Stomach smooth muscle (tissue), 2 donors: ENCODE data around the gene NFIA.

Experiments
- H3K27ac ChIP-seq: one replicate; pipeline ENCODE4 v1.7.0; 2013; ENCODE audit warnings: mild to moderate bottlenecking, low read length, inconsistent platforms
- H3K27me3 ChIP-seq, 2 donors: one replicate each; pipeline ENCODE4 v1.7.0; 2013; ENCODE audit warnings: low read length in 2 of 2; ENCODE audit not compliant: insufficient read depth in 2 of 2, control insufficient read depth in 1 of 2
- H3K36me3 ChIP-seq, 2 donors: one replicate each; pipeline ENCODE4 v1.7.0; 2013; ENCODE audit warnings: low read length in 2 of 2; ENCODE audit not compliant: control insufficient read depth in 2 of 2, insufficient read depth in 2 of 2
- H3K4me1 ChIP-seq: one replicate; pipeline ENCODE4 v1.7.0; 2013; ENCODE audit warnings: low read length; ENCODE audit not compliant: control insufficient read depth, insufficient read depth
- H3K4me3 ChIP-seq, 2 donors: one replicate each; pipeline ENCODE4 v1.7.0; 2013; ENCODE audit warnings: low read length in 2 of 2
- H3K9ac ChIP-seq, 2 donors: one replicate each; pipeline ENCODE4 v1.7.0; 2013; ENCODE audit warnings: low read length in 2 of 2, mild to moderate bottlenecking in 1 of 2
- H3K9me3 ChIP-seq, 2 donors: one replicate each; pipeline ENCODE4 v1.7.0; 2013; ENCODE audit warnings: low read length in 2 of 2; ENCODE audit not compliant: control insufficient read depth in 2 of 2
- donor health status: healthy.
- donor health status: Pancreatic carcinoma.

NFIA gene

DNA sequence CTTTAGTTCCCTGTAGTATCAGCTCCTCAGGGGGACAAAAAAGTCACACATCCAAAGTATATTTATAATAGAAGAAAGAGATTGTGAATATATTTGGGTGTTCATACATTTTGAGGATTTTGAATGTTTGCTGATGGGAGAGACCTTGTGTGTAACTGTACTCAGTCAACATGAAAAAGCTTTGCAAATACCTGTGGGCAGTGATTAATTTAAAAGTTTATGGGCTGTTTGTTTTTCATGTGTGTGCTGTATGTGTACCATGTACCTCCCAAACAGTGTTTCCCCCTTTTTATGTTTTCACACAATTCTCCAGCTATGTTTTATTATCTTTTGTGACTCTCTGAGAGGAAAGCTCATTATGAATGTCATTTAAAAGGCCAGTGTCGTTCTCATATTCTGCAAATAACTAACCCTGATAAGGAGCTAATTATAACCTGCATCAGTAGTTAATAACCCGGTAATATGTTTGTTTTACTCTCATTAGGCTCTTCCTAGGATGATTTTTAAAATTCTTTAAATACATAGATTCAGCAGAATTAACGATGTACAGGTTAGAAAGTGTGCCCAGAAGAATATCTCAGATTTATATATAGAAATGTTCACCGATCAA is 271.5 kb downstream of the NFIA start:
- H3K4me1 ChIP-seq: no peaks in the 10 kb centered on the region
- H3K27me3 ChIP-seq: no peaks in the 10 kb centered on the region
- no peaks in the 10 kb centered on the region for H3K9me3 ChIP-seq
- H3K27ac ChIP-seq: no peak overlapping the region
- no peak overlapping the region for H3K4me3 ChIP-seq
- no peak overlapping the region for H3K9ac ChIP-seq
- peaks cover 8 to 16% of the 10 kb centered on the region in 2 donors for H3K36me3 ChIP-seq

DNA sequence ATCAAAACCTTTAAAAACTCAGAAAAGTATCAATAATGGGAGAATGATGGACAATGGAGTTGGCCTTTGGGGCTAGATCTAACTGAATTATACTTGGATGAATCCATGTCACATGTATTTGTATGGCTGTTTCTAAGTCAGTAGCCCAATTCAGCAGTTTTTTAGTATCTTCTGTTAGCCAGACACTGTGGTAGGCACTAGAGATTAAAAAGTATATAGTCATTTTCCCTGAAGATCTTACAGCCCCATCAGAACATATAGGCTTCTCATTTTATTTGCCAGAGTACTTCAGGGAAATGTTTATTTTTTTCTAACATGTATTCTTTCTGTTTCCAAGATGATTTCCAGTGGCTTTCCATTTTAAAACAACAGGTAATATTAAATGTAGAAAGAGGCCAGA is 273.7 kb downstream of the NFIA start:
- H3K9me3 ChIP-seq: no peaks in the 10 kb centered on the region
- H3K36me3 ChIP-seq: peaks cover 13 to 28% of the 10 kb centered on the region in 2 donors
- H3K4me1 ChIP-seq: no peaks in the 10 kb centered on the region
- H3K9ac ChIP-seq: no peak overlapping the region
- H3K4me3 ChIP-seq: no peak overlapping the region
- no peak overlapping the region for H3K27ac ChIP-seq
- H3K27me3 ChIP-seq: no peaks in the 10 kb centered on the region

DNA sequence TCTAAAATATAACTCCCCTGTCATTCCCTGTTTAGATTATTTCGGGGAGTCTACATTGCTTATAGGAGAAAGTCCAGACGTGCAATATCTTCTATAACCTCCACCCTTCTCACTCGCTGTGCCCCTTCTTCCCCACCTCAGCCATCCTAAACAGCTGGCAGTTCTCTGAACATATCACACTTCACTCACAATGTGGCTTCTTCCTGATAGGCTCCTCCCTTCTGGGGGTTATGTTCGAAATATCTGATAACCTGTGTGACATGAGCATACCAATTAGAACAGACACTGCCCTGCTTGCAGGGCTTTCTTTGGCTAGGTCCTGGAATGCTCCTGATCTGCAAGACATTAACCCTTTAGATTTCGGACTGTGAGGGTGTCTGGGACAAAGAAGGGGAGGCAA is 274.6 kb downstream of the NFIA start:
- H3K27me3 ChIP-seq: no peaks in the 10 kb centered on the region
- H3K36me3 ChIP-seq: peaks cover 13 to 28% of the 10 kb centered on the region in 2 donors
- H3K9ac ChIP-seq: no peak overlapping the region
- H3K27ac ChIP-seq: no peak overlapping the region
- no peaks in the 10 kb centered on the region for H3K9me3 ChIP-seq
- no peak overlapping the region for H3K4me3 ChIP-seq
- H3K4me1 ChIP-seq: no peaks in the 10 kb centered on the region

DNA sequence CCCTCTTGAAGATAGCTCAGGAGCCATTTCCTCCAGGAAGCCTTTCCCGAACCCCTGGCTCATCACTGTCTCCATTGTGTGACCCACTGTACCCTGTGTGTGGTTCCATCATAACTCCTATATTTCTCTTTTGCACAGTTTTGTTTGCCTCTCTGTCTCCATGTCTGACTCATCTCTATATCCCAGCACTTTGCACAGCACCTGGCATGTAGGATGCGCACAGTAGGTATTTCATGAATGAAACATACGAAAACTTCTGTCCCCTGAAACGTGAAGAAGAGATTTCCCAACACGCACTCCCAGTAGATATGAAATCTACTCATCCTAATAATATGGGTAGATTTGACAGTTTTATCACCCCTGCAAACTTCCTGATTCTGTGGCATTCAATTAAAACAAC is 275.2 kb downstream of the NFIA start:
- H3K4me3 ChIP-seq: no peak overlapping the region
- H3K9ac ChIP-seq: no peak overlapping the region
- H3K4me1 ChIP-seq: no peaks in the 10 kb centered on the region
- H3K27ac ChIP-seq: no peak overlapping the region
- H3K27me3 ChIP-seq: no peaks in the 10 kb centered on the region
- H3K9me3 ChIP-seq: no peaks in the 10 kb centered on the region
- H3K36me3 ChIP-seq: peaks cover 12 to 25% of the 10 kb centered on the region in 2 donors

DNA sequence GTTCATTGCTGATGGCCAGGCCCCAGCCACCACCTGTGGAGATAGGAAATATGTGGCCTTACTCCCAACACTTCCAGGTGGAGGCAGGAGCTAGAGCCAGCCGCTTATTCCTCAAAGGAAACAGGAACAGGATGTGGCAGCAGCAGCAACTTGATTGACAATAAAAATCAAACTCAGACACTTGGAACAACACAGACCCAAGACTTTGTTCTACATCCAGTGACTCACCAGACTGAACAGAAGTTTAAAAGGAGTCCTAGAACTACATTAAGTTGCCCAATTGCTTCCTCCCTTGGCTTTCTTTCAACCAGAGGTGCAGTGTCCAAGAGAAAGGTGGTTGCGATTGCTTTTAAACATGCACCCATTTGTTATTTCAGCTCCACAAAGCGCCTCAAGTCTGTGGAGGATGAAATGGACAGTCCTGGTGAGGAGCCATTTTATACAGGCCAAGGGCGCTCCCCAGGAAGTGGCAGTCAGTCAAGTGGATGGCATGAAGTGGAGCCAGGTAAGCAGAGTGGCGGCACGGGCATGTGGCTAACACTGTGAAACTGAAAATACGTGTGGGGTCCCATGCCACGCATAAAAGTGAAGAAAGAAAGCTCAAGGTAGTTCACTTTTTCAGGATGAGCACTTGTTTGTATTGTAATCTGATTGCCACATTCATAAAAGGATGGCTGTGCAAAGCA is 276.6 kb downstream of the NFIA start:
- Histone ChIP-seq H3K9me3 (no peaks in the 10 kb centered on the region), H3K4me1 (no peaks in the 10 kb centered on the region), H3K36me3 (peaks cover 5 to 16% of the 10 kb centered on the region in 2 donors), H3K27me3 (no peaks in the 10 kb centered on the region), H3K9ac (no peak overlapping the region), H3K4me3 (no peak overlapping the region), H3K27ac (no peak overlapping the region)

DNA sequence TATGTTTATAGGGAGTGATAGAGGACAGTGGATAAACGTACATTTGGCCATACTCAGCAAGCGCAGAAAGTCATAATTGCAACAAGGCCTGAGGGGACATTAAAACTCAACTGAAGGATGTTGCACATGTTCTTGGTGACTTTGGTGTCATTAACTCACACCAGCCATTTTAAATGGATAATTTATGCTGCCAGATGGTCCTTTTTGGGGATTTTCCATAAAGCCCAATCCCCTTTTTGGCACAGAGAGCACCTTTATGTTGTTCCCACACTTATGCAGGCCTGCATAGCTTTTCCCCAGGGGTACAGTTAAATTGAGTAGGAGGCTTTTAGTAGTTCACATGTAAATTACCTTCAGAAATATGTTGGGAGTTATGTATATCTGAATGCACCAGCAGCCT is 279.6 kb downstream of the NFIA start:
- Histone ChIP-seq H3K27ac (no peak overlapping the region), H3K27me3 (no peaks in the 10 kb centered on the region), H3K4me1 (no peaks in the 10 kb centered on the region), H3K4me3 (no peak overlapping the region), H3K9me3 (no peaks in the 10 kb centered on the region), H3K9ac (no peak overlapping the region), H3K36me3 (peaks cover 5 to 18% of the 10 kb centered on the region in 2 donors)

DNA sequence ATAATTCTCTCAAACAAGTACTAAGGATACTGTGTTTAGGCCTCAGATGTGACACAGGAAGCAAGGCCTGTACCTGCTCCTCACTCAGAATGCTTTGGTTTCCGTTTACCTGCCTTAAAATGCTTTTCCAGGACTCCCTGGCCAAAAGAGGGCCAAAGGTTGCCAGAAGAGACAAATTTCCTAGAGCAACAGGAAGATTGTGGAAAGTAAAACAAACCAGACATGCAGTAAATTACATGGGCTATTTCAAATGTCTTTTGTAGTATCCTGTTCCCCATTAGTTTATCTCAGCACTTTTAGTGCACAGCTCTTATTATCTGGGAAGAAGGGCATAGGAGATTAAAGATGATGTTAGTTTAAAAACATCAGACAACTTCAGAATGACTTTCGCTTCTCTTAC is 280.0 kb downstream of the NFIA start:
- Histone ChIP-seq H3K9me3 (no peaks in the 10 kb centered on the region), H3K36me3 (peaks cover 5 to 18% of the 10 kb centered on the region in 2 donors), H3K9ac (no peak overlapping the region), H3K27me3 (no peaks in the 10 kb centered on the region), H3K27ac (no peak overlapping the region), H3K4me3 (no peak overlapping the region), H3K4me1 (no peaks in the 10 kb centered on the region)

DNA sequence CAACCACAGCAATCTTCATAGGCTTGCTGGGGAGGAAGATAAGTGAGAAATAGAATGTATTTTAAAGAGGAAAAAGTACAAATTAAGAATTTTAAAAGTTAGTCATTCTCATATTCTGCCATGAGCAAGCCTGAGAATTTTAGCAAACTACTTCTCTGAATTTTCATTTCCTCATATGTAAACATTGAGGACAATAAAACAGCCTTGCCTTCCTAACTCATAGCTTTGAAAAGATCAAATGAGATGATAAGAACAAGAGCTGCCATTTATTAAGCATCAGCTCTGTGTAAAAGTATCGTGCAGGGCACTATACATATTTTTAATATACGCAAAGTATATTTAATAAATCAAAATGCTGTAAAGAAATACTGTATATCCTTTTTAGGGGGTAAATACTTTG is 286.0 kb downstream of the NFIA start:
- peaks cover 0 to 6% of the 10 kb centered on the region in 2 donors for H3K36me3 ChIP-seq
- H3K27me3 ChIP-seq: no peaks in the 10 kb centered on the region
- no peak overlapping the region for H3K9ac ChIP-seq
- H3K27ac ChIP-seq: no peak overlapping the region
- no peaks in the 10 kb centered on the region for H3K4me1 ChIP-seq
- H3K9me3 ChIP-seq: no peaks in the 10 kb centered on the region
- H3K4me3 ChIP-seq: no peak overlapping the region

DNA sequence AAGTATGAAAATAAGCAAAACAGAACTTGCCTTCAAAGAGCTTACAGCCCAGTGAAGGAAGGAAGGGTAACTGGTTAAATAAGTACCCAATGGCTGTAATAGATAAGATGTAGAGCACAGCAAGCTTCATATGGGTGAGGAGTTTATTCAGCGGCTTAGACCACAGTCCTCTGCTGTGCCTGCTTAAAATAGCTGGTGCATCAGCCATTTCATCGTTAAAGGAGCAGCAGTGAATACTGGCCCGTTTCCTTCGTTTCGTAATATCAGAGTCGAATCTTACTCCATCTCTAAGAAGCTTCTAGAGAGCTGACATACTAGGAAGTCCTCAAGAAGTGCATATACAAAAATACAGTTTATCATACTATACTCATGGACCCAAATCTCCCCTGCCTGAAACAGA is 286.5 kb downstream of the NFIA start:
- no peak overlapping the region for H3K27ac ChIP-seq
- H3K36me3 ChIP-seq: peaks cover 0 to 6% of the 10 kb centered on the region in 2 donors
- H3K9me3 ChIP-seq: no peaks in the 10 kb centered on the region
- no peaks in the 10 kb centered on the region for H3K27me3 ChIP-seq
- no peaks in the 10 kb centered on the region for H3K4me1 ChIP-seq
- H3K4me3 ChIP-seq: no peak overlapping the region
- H3K9ac ChIP-seq: no peak overlapping the region

DNA sequence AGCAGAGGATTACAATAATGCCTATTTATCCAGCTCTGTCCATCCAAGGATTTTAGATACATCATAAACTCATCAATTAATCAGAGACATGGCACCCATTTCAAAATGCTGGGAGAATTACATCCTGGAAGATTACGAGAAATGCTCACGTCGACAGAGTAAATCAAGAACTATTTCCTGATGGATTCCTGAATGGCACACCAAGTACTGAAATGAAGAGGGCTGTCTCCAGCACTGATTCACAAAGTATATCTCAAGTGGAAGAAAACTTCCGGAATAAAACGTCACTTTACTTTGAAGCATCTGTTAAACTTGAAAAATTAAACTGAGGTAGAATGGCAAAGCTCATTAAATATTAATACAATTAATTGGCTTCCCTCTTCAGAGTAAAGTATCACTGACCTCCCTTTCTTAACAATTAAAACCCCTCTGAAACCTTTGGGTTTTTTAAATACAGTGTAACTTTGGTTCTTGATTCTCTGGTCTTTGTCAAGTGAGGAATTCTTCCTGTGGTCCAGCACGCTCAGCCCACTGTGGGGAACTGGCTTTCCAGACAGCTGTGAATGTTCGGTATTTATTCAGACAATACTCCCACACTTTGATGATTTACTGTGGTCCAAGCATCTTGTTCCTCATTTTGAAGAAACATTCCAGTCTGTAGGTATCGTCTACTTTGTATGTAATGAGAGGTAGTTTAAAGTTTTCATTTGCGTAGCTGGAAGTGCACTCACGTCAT is 288.0 kb downstream of the NFIA start:
- no peaks in the 10 kb centered on the region for H3K4me1 ChIP-seq
- no peak overlapping the region for H3K27ac ChIP-seq
- no peak overlapping the region for H3K9ac ChIP-seq
- H3K36me3 ChIP-seq: peaks cover 0 to 6% of the 10 kb centered on the region in 2 donors
- H3K4me3 ChIP-seq: no peak overlapping the region
- H3K27me3 ChIP-seq: no peaks in the 10 kb centered on the region
- no peaks in the 10 kb centered on the region for H3K9me3 ChIP-seq

DNA sequence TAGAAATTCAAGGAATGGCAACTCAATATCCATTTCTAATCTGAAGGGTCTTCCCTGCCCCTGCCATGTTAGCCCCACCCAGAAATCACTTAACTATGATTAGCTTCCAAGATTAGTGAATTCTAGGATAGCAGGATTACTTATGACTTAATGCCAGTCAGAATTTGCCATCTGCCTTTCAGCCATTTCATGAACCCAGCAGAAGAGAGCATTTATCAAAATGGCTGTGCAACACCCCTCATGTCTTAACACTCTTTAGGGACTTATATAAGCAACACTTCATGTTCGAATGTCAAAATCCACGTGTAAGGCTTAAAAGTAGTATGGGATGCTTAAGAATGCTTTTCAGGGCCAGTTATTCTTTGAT is 288.5 kb downstream of the NFIA start:
- Histone ChIP-seq H3K4me1 (no peaks in the 10 kb centered on the region), H3K36me3 (peaks cover 0 to 5% of the 10 kb centered on the region in 2 donors), H3K9ac (no peak overlapping the region), H3K27ac (no peak overlapping the region), H3K9me3 (no peaks in the 10 kb centered on the region), H3K4me3 (no peak overlapping the region), H3K27me3 (no peaks in the 10 kb centered on the region)
